GM10847 (cell line): Measurements from ENCODE around the gene REEP1.

Experiments
- POLR2A ChIP-seq: IDR thresholded peaks from 2 replicates; pipeline ENCODE4 v1.6.1; 2011; ENCODE audit not compliant: insufficient read length; ENCODE audit errors: extremely low read depth

Gene REEP1

GRCh38 chr2:86358957-86359356, 21.5 kb upstream of the REEP1 start:
- no peak for TF ChIP-seq POLR2A

GRCh38 chr2:86357392-86357963, 20.1 kb upstream of the REEP1 start:
- TF ChIP-seq POLR2A = no peak

GRCh38 chr2:86352727-86353221, 15.3 kb upstream of the REEP1 start:
- no peak for TF ChIP-seq POLR2A

GRCh38 chr2:86352137-86352726, 14.8 kb upstream of the REEP1 start:
- no peak for TF ChIP-seq POLR2A

GRCh38 chr2:86350751-86351150, 13.3 kb upstream of the REEP1 start:
- no peak for TF ChIP-seq POLR2A

GRCh38 chr2:86347401-86347800, 10.0 kb upstream of the REEP1 start:
- no peak for TF ChIP-seq POLR2A

- TF ChIP-seq POLR2A = no peak
These were observed 7.0 kb upstream of the REEP1 start for GRCh38 chr2:86344404-86344803.

- TF ChIP-seq POLR2A = no peak
These were observed 5.1 kb upstream of the REEP1 start for GRCh38 chr2:86342488-86342887.

- no peak for TF ChIP-seq POLR2A
These were observed 4.0 kb upstream of the REEP1 start for GRCh38 chr2:86341470-86341869.

- TF ChIP-seq POLR2A = no peak
These were observed 1.4 kb upstream of the REEP1 start for GRCh38 chr2:86338778-86339295.

- TF ChIP-seq POLR2A = no peak
These were observed 667 bp downstream of the REEP1 start for GRCh38 chr2:86336675-86337243.

- no peak for TF ChIP-seq POLR2A
These were observed 1.4 kb downstream of the REEP1 start for GRCh38 chr2:86335865-86336674.

- no peak for TF ChIP-seq POLR2A
These were observed 4.0 kb downstream of the REEP1 start for GRCh38 chr2:86333378-86333777.

GRCh38 chr2:86332654-86333053, 4.8 kb downstream of the REEP1 start:
- no peak for TF ChIP-seq POLR2A

GRCh38 chr2:86331384-86331783, 6.0 kb downstream of the REEP1 start:
- TF ChIP-seq POLR2A = no peak

GRCh38 chr2:86330001-86330400, 7.4 kb downstream of the REEP1 start:
- TF ChIP-seq POLR2A = no peak

- TF ChIP-seq POLR2A = no peak
These were observed 14.0 kb downstream of the REEP1 start for GRCh38 chr2:86323273-86324021.
